CD1c-positive myeloid dendritic cell (primary cell): Measurements from ENCODE around the gene COL2A1.
A peak's percentile ranks its signal among the peaks of the same experiment; 100 is the strongest.

Source experiments
- DNase-seq: peaks from one replicate; pipeline ENCODE4 v3.0.0-alpha.2; 2016; ENCODE audit errors: extremely low spot score

Gene COL2A1

GRCh38 chr12:47945341-47945728 is 58.9 kb downstream of the COL2A1 start:
- no peak for DNase-seq

- no peak for DNase-seq
These were observed 59.5 kb downstream of the COL2A1 start for GRCh38 chr12:47944685-47945340.

- DNase-seq, result no peak
These were observed 60.5 kb downstream of the COL2A1 start for GRCh38 chr12:47943623-47944340.

DNA sequence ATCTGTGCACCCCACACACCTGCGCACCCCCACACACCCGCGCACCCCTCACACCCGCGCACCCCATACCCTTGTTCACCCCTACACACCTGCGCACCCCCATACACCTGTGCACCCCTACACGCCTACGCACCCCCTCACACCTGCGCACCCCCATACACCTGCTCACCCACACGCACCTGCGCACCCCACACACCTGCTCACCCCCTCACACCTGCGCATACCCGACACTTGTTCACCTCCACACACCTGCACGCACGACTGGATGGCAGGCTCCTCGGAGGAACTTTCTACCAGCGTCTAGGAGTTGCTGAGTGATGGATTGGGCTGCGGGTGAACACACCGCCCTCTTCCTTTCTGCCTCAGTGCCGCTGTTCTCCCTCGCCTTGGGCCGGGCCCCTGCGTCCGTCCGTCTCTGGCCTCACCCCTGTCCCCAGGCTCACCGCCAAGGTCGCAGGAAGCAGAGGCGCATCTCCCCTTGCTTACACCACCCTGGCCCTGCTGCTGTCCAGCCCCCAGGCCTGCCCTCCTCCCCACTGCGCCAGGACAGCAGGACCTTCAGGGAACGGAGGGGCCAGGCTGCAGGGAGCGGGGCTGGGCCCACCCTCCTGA is 61.6 kb downstream of the COL2A1 start:
- no peak for DNase-seq

DNA sequence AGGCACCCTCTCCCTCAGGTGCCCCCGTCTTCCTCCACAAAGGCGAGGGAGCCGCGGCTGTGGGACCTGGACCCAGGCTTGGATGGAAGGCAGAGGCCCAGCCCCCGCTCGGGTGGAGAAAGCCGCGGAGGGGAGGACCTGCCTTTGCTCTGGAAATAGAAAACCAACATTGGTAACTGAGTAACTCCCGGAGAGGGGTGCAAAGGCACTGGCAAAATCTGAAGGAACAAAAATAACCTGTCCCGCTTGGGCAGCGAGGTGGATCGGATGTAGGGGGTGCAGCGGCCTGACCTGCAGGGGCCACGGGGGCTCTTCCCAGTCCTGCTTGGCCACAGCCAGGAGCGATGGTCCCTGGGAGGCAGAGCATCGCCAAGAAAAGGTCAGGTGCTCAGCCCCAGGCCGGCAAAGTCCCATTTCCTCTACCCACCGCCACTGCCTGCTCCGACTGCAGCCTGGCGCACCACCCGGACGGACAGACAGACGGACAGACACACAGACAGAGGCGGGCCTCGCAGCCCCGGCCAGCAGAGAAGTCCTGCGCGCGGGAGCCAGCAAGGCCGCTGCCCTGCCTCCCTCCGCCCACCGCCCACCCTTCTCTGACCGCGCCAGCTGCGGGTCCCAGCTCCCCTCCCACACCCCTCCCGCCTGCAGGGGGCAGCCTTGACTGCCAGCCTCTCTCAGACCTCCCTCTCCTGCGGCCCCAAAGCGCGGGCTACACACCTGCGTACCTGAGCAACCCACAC is 62.2 kb downstream of the COL2A1 start:
- DNase-seq, result peak; percentile 40

DNA sequence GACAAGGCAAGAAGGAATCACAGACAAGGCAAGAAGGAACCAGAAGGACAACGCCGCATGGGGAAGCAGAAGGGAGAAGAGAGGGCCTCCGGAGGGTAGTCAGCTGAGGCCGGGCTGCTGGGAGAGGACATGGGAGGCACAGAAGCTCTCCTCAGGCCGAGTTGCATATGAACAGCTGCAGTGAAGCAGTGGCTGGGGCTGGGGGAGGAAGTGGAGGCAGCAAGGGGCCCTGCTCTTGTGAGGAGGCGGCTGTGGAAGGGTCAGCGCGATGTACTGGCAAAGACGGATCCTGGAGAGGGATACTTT is 62.8 kb downstream of the COL2A1 start:
- peak; percentile 11 for DNase-seq

DNA sequence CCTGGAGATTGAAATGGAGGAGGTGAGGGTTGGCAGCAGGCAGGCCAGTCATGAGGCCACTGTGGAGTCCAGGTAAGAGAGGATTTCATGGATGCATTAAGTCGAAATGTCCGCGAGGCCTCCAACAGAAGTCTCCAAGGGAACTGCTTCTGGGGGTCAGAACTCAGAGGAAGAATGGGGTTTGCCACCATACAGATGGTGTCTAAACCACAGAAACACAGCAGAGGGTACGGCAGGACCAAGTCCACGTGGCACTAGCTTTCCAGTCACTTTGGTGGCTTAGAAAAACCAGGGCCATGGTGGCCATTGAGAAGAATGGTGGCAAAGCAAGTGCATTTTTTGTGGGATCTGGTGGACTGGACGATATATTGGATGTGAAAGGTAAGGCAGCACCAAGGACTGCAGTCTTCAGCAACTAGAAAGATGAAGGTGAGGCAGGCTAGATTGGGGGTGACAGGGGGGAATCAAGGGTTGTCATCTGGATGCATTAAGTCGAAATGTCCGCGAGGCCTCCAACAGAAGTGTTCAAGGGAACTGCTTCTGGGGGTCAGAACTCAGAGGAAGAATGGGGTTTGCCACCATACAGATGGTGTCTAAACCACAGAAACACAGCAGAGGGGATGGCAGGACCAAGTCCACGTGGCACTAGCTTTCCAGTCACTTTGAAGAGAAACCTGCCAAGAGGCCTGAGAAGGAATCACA is 63.4 kb downstream of the COL2A1 start:
- no peak for DNase-seq

DNA sequence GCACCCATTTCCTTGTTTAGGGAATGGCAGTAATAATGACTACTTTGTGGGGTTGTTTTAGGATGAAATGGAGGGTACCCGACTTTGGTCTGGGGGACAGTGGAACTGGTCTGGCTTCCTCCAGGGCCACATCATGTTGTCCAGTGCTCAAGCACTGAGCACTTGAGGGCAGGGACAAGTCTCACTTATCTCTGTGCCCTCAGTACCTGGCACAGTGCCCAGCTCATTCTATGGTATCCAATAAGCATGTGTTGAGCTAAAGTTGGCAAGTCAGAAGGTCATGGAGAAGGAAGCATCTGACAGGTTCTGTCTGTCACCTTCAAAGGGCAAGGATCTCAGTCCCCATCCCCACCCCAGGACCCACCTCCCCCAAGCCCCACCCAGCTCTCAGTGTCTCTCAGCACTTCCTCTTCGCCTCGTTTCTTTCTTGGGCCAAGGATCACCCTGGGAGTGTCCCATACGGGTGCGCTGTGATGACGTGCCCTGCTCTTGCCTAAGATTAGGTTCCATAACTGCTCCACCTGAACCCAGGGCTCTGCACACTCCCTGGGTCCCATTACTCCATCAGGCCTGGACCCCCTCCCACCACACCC is 65.2 kb downstream of the COL2A1 start:
- no peak for DNase-seq

- no peak for DNase-seq
These were observed 65.7 kb downstream of the COL2A1 start for GRCh38 chr12:47938594-47938993.

- DNase-seq, result no peak
These were observed 66.2 kb downstream of the COL2A1 start for GRCh38 chr12:47938093-47938492.

GRCh38 chr12:47935184-47935583 is 69.1 kb downstream of the COL2A1 start:
- no peak for DNase-seq

GRCh38 chr12:47931187-47931586 is 73.1 kb downstream of the COL2A1 start:
- DNase-seq, result no peak

- DNase-seq, result no peak
These were observed 73.6 kb downstream of the COL2A1 start for GRCh38 chr12:47930634-47931033.

GRCh38 chr12:47927346-47927745 is 76.9 kb downstream of the COL2A1 start:
- DNase-seq, result no peak
